Left renal cortex interstitium (tissue), 4 donors: ENCODE results near the gene ATP5PO. TPM values are rescaled to one million over a fixed set of nuclear protein-coding genes. Genes with fewer than 3 reads are reported as not detected.
"Not testable (repeated sequence)": the region's sequence is repeated elsewhere in the genome, so short reads cannot be mapped to it uniquely, and the experiment has no call there.

Experiments
- DNase-seq, 4 donors: peaks; one replicate each; pipeline ENCODE4 v3.0.0-alpha.2; 2013; ENCODE audit warnings: low read depth in 4 of 4, low spot score in 2 of 4, missing footprints in 1 of 4
- polyA plus RNA-seq, 4 donors: library from polyadenylated mRNA; unstranded; fragments of 120-200 nt; gene quantifications; one replicate each; pipeline ENCODE4 v1.2.1, GENCODE V29; 2013; ENCODE audit not compliant: insufficient read length in 4 of 4

The ATP5PO gene
- polyA plus RNA-seq, 4 donors = 300 to 453 (median 361) TPM

DNA sequence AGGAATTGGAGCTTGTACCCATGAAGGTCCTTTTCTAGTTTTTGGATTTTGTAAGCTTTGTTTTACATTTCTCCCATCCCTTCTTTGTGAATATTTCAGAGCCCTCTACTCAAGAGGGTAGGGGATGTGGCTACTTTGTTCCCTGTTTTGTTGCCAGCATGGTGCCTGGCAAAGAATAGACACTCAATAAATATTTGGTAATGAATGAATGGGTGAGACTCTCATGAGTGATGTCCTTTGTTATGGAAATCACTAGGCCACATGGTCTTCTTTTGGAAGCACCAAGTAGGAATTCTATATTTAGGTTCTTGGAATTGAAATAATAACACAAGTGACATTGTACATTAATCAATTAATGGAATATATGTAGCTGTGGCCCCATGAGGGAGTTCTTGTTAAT, 26.8 kb upstream of the ATP5PO start:
- DNase-seq = no peak

DNA sequence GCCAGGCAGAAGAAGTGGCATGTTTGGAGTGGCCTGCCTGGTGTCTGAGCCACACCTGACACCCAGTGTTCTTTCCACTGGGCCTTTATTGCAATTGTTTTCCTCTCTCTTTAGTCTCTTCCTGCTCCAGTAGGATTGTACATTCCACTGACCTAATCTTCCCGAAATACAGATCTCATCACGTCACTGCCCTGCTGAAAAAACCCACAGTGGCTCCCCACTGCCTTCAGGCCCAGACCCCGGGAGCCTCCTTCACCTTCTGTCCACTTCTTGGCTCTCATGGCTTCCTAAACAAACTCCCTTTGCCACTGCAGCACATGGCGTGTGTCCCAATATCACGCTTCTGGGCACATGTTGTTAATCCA, 25.3 kb upstream of the ATP5PO start:
- no peak for DNase-seq

DNA sequence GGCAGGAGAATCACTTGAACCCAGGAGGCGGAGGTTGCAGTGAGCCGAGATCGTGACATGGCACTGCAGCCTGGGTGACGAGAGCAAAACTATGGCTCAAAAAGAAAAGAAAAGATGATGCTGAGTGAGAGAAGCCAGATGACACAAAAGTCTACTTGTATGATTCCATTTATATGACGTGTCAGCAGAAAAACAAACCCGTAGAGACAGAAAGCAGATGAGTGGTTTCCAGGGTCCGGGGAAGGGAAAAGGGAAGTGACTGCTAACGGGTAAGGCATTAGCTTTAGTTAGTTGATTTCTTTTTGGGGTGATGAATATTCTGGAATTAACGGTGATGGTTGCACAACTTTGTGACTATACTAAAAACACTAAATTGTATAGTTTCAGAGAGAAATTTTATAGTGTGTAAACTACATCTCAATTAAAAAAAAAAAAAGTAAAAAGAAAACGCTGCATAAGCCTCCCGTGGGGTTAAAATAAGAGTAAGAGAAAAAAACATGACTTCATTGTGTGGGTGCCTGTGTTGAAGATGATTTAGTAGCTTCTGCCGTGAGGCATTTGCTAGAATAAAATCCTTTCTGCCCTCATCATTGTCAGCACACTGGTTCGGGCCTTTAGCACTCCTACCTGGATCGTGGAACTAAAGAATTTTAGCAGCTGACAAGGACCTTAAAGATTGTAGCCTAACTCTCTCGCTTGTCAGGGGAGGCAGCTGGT, 24.7 kb upstream of the ATP5PO start:
- DNase-seq = no peak

DNA sequence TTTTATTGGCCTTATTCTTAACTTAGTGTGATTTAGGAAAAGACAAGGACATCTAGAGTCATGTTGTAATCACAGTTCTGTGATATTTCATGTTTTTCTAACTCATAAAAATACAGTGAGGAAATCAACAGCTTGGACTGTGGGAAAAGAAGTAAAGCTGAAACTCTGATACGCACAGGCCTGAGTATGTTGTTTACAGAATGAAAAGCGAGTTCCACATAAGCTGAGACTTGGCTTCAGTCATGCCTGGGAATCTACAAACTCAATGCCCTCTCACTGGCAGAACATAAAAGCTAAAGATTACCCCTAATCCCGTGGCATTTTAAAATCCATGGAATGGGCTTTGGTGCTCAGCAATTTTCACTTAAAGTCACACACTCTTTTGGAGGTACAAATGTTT, 23.6 kb upstream of the ATP5PO start:
- no peak for DNase-seq

DNA sequence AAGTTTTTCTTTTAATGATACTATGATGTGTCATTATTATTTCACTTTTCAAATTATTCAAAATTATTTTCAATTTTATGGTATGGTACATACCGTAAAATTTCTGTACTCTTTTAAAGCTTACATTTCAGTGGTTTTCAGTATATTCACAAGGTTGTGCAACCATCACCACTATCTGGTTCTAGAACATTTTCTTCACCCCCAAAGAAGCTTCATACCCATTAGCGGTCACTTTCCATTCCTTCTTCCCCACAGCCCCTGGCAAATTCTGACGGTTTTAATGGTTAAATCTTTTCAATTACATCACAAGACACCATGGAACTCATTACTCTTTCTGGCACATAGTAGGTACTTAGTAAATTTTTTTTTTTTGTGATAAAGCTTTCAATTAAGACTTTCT, 22.8 kb upstream of the ATP5PO start:
- no peak for DNase-seq

DNA sequence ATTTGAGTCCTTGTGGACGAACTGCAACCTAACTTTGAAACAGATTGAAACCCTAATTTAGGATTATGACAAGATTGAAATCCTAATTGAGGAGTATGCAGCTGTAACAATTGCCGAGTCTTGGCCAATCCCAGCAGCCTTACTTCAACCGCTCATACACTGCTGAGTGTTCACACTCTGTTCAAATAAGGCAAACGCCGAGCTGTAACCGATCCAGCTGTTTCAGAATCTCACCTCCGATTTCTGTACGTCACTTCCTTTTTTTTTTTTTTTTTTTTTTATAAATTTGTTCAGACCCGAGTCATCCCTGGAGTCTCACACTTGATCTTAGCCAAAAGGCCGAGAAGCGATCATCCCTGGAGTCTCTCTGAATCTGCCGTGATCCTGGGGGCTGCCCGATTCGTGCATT, 22.3 kb upstream of the ATP5PO start:
- no peak for DNase-seq

DNA sequence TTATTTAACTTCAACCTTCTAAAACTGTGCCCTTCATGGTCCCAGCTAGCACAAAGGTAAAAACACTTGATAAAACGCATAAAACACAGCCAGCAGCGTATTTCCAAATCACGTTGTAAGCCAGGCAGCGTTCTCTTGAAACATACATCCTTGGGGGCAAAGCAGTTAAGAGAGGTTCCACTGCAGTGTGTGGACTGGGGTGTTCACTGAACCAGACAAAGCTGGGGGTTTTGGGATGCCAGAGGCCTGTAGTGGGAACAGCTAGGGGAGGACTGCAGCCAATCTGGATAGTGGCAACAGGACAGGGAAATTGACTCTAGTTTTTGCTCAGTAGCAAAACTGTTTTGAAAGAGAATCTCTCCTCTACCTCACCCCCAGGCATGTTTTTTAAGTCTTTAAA, 21.5 kb upstream of the ATP5PO start:
- DNase-seq = no peak

DNA sequence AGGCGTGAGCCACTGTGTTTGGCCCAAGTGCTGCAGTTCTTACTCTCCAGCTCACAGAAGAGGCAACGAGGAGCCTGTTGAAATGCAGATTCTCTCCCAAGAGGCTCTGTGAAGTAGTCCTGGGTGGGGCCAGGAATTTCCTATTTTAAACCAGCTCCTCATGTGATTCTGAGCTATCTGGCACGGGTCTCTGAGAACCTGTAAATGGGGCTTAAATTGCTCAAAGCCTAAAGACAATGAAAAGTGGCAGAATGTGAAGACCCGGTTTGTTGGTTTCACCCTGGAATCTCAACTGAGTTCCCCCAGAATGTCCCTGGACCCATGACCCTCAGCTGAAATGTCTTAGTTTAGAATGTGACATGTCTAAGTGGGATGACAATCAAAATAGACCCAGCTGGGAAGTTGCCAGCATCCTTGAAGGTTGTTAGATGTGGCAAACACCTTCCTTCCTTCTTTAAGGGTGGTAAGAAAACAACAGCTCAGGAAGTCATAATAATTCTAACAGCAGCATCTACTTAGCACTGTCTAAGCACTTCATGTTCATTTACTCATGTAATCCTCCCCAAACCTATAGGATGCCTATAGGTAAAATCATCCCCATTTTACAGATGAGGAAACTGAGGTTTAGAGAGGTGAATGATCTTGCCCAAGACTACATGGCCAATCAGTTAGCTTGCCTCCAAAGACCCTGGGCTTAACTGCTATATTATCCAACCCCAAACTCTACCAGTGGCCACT, 20.9 kb upstream of the ATP5PO start:
- no peak for DNase-seq

DNA sequence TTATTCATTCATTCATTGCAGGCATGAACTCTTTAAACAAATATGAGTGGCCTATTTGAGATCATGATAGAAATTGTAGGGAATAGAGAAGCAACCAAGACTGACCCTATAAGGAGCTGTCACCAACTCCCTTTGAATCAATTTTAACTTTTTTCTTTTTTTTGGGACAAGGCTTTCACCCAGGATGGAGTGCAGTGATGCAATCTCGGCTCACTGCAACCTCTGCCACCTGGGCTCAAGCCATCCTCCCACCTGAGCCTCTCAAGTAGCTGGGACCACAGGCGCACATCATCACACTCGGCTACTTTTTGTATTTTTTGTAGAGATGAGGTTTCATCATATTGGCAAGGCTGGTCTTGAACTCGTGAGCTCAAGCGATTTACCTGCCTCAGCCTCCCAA, 17.1 kb upstream of the ATP5PO start:
- DNase-seq = no peak

DNA sequence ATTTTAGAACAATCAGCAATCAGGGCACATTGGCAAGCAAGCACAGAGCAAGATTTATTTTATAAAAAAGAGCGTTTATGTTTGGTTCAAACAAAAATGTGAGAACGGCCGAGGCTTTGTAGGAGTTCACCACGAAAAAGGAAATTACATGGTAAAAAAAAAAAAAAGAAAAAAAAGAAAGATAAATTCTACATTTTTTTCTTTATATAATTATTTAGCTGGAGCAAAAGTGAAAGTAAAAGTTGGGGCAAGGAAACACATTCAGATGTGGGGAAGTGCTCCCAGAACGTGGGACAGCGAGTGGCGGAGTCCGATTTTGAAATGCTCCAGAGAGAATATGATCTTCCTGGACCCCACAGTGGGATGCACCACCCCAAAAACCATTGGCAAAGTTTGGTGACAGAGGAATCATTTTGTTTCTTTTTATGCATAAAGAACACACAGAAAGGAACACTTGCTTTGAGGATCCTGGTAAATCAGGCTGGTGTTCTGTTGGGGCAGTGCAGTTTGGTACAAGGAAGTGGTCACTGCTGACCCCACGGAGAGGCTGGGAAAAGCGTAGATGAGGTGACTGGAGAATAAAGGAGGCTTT, 16.3 kb upstream of the ATP5PO start:
- DNase-seq = no peak

DNA sequence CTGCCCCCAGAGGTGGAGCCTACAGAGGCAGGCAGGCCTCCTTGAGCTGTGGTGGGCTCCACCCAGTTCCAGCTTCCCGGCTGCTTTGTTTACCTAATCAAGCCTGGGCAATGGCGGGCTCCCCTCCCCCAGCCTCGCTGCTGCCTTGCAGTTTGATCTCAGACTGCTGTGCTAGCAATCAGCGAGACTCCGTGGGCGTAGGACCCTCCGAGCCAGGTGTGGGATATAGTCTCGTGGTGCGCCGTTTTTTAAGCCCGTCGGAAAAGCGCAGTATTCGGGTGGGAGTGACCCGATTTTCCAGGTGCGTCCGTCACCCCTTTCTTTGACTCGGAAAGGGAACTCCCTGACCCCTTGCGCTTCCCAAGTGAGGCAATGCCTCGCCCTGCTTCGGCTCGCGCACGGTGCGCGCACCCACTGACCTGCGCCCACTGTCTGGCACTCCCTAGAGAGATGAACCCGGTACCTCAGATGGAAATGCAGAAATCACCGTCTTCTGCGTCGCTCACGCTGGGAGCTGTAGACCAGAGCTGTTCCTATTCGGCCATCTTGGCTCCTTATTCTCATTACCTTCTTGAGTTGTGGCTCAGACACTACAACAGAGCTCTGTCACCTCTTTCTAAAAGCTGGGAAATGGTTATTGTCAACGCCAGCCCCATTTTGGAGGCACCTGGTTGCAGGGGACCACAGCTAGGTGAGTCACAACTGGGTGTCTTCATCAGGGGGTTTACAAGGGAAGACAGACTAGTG, 15.6 kb upstream of the ATP5PO start:
- not testable (repeated sequence) for DNase-seq

DNA sequence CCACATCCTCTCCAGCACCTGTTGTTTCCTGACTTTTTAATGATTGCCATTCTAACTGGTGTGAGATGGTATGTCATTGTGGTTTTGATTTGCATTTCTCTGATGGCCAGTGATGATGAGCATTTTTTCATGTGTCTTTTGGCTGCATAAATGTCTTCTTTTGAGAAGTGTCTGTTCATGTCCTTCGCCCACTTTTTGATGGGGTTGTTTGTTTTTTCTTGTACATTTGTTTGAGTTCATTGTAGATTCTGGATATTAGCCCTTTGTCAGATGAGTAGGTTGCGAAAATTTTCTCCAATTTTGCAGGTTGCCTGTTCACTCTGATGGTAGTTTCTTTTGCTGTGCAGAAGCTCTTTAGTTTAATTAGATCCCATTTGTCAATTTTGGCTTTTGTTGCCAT, 10.6 kb upstream of the ATP5PO start:
- DNase-seq = not testable (repeated sequence)

DNA sequence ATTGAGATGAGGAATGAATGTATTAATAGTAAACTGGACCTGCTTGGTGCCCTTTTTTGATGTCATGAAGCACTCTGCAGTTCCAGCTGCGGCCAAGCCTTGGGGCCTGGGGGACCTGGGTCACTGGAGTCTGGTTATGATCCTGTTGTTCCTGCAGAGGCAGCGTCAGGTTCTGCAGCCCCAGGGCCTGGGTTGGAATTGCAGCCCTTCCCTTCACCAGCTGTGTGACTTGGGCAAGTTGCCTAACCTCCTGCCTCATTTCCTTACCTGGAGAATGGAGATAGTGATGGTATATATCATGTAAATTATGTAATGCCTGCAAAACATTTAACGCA, 9.1 kb upstream of the ATP5PO start:
- DNase-seq = no peak

DNA sequence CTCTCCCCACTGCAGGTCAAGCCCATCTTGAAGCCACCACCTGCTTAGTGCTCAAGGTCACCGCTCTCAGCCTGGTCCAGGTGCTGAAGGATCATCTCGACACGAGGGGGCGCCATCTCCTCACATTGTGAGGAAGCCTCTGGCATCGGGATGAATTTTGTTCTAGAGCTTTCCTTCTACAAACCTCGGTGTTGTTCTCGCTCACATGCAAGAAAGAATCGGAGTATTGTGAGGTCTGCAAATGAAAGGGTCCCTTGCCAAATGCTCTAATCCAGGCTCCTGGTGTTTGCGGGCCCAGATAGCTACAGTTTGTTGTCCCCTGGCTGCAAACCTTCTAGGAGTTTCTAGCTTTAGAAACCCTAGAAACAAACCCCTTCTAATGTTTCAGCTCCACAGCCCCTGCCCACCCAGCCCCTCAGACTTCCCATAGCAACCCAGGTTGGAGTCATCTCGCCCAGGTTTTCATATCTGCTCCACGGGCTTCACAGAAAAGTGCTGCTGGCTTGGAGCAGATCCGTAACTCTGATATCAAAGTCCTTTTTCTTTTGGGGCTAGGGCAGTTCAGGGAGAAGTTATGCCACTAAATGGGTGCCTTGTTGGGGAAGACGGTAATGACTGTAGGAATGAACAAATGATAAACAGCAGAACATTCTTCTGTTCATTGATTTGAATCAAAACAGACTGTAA, 8.6 kb upstream of the ATP5PO start:
- DNase-seq = peak in 2 of 4 donors; percentile 66 to 81

DNA sequence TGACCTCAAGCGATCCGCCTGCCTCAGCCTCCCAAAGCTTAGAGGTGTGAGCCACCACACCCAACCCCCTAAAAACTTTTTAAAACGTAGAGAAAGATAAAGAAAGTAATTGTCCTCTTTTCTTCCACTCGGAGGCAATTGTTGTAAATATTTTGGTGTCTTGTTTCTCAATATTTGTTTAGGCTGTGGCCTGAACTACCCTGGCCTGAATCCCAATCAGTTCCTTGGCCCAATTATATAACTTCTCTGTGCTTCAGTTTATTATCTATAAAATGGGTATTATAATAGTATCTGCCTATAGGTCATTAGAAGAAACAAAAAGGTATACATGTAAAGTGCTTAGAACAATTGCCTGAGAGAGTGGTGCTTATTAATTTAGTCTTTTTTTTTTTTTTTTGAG, 1.8 kb upstream of the ATP5PO start:
- no peak for DNase-seq

DNA sequence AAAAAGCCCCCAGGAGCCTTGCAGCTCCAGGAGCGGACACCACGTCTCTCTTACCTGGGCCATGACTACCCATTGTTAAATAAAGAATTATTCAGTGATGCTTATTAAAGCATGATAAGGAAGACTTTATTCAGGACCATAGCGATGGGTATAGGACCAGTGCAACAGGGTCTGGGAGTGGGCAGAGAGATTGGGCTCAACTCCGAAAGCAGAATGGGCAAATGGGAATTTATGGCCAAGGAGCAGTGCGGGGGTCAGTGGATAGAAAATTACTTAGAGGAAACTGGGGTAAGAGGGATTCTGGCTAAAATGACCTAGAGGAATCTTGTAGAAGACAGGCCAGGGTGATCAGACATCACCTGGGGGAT, 580 bp upstream of the ATP5PO start:
- no peak for DNase-seq

DNA sequence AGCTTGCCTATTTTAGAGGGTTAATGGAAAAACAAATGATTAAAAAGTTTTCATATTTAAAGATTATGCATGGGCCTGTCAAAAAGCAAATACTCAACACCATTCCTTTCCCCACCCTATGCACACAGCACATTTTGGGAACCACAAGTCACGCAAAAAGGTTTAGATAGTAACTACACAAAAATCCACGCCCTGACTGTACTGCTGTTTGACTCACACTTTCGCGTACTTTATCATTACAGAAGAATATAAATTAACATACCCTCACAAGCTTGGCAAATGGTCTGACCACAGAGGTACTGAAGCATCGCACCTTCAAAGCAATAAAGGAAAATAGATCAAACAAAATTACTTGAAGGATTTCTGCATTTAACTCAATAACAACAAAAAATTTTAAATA, 1.4 kb downstream of the ATP5PO start:
- no peak for DNase-seq

DNA sequence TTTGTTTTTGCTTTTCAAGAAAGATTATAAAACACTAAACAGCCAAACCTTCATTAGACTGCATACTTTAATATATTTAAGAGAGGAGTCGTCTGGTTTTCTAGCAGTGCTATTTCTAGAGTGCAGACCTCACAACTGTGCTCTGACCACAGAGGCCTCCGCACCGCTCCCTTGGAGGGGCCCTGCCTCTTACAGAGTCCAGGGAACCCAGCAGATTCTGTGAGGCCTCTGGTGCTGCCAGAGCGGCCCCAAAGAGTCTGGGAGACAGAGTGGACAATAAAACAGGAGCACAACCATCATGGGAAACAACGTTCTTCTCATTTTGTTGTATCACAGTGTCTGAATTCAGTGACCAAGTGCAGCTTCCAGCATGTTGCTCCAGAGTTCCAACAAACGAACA, 5.8 kb downstream of the ATP5PO start:
- DNase-seq = no peak

DNA sequence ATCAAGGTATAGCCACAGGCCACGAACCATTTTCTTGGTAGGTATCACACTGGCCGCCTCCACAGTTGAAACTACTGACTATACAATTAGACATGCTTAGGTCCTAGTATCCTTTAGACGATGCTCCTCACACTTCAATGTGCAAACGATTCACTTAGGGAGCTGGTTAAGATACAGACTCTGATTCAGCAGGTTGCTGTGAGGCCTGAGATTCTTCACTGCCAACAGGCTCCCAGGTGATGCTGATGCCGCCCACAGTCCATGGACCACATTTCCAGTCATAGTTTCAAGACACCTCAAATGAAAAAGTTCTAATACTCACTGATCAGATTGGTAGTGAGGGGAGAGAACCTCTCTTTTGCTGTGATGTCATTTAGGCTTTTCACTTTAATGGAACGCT, 6.8 kb downstream of the ATP5PO start:
- no peak for DNase-seq

DNA sequence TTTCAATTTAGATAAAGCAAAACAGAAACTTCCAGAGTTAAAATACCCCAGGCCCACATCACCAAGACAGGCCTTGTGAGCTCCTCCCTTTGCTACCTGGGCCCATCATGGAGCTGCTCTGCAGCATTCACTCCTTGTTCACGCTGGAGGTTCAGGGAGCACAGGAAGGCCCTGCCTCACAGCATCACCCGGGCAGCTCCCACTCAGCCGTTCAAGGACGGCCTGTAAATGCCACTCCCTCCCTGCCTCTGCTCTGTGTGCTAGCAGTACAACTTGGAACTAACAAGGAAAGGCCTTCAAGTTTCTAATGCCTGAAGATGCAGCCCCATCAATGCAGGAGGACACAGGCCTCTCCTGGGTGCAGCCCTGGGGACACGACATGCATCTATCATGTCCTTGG, 11.6 kb downstream of the ATP5PO start:
- DNase-seq = no peak

DNA sequence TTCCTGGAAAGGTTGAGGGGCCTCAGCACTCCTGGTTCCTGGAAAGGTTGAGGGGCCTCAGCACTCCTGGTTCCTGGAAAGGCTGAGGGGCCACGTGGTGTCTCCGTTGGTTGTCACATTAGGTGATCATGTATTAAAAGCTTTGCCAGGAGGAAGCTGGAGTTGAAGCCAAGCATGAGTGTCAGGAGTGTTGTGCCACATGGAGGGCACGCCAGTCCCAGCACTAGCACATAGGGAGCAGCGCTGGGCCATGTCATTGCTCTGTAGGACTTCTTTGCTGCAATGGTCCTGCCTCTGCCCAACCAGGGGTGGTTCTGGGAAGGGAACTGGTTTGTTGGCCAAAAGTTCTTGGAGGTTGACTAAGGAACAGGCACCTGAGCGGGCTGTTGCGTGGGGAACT, 13.3 kb downstream of the ATP5PO start:
- DNase-seq = no peak
